ENCODE measurements around the gene AHI1.

AHI1 gene

GRCh38 chr6:135323979-135324378 is 173.6 kb downstream of the AHI1 start:
- DNase-seq = no peak

DNA sequence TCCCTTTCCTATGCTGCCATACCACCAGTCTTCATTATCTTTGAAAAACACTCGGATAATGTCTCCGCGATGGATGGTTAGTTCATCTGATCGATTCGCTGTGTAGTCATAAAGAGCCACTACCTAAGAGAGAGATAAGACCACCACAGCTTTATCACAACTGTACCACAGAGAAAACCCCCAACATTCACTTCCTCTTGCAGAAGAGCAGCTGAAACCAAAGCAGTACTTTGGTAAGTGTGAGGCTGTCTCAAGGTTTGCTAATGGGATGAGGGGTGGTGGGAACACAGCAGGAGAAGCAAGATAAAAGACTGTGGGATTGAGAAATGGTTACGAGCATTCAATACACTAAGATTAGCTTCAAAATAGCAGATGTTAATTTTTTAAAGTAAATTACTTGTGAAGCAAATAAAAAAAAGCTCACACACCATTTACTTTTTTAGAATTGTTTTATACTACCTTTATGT is 174.3 kb downstream of the AHI1 start:
- DNase-seq = peak; percentile 57

DNA sequence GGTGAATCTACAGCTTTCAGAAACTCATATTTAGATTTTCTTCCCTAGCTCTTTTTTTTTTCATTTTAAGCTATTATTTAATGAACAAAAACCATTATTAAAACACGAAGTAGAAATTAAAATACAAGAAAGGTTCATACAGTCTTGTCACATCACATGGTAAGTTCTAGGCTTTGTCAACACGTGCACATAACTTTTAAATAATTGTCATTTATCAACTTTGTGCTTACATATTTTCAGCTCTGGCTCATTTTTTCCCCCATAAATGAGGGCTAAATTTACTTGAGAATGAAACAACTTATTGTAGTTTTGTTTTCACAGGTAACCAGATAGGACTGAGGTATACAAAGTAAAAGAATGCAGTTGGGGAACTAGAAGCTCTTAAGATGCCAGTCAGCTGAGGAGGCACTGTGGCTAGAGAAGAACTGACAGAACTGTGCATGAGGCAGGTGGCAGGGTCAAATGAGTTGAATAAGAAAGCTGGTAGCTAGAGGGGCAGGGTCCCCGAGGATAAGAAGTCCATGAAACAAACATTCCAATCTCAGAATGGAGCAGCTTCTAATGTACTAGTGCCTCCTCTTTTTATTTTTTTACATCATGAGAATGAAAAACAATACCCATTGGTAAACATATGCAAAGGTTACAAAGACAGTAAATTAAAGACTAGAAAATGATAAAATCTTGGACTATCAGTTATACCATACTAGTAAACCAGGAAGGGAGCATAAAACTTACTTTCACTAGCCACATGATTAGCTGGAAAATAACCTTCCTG is 174.9 kb downstream of the AHI1 start:
- peak; percentile 12 for DNase-seq

GRCh38 chr6:135320721-135321621 is 176.6 kb downstream of the AHI1 start:
- no peak for DNase-seq

GRCh38 chr6:135319819-135320218 is 177.7 kb downstream of the AHI1 start:
- DNase-seq = no peak

DNA sequence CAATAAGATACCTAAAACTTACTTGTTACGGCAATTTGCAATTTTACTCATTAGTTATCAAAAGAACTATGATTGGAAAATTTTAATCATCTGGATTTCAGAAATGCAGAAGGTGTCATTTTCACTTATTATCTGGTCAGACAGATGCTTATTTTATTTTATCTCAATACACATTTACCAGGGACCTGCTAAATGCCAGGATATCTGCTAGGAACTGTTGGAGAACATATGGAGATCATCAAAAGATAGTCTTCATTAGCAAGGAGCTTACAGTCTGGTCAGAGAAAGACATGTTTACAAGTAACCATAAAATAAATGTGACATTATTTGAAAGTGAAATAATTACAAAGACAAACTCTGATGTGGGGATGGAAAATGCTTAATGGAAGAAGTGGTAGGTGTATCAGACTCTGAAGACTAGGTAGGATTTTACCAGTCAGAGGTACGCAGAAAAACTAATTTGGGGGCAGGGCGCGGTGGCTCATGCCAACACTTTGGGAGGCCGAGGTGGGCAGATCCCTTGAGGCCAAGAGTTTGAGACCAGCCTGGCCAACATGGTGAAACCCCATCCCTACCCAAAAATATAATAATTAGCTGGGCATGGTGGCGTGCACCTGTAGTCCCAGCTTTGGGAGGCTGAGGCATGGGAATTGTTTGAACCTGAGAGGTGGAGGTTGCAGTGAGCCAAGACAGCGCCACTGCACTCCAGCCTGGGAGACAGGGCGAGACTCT is 178.6 kb downstream of the AHI1 start:
- DNase-seq = no peak

- DNase-seq = no peak
Observed at GRCh38 chr6:135314543-135314942, 183.0 kb downstream of the AHI1 start.

- DNase-seq = no peak
Observed at GRCh38 chr6:135311446-135312200, 185.9 kb downstream of the AHI1 start.

DNA sequence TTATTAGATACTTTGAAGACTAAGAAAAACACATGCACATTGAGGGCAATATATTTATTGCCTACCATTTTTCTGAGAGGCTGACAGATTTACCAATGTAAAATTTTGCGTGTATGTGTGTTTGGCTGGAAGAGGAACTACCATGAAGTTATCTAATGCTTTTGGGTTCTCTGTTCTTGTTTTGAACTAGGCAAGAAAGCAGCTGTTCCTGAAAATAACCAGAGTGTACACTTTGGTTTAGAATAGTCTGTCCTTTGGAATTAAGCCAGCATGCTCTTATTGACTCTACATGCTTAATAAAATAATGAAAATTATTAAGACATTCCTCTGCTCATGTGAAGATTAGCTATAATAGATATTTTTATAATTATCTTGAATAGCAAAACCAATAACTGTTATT is 187.2 kb downstream of the AHI1 start:
- no peak for DNase-seq

DNA sequence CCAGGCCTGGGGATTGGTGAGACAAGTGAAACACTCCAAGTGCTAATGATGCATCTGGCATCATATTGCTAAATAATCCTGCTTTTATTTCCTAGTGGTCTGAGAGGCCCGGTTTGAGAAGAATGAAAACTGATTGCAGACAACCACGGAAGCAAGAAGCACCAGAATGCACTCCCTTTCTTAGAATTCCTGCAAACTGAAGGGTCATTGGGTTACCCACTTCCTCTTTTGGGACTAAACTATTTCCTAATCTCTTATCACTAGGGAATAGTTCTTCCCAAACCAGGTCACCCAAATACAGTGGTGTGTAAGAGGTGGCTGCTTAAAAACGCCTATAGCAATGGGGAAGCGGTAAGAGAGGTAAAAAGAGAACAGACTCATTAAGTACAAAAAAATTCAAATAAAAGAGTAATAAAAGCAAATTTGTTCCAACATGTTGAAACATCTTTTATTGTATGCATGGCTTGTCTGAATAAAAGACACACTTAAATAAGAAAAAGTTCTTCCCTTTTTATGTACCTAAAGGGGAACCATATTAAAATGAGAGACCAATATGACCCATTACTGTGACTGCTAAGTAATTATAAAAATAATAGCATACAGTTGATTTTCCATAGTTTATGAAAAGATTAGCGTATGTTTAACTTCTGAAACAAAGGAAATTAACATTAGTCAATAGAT is 190.7 kb downstream of the AHI1 start:
- no peak for DNase-seq

DNA sequence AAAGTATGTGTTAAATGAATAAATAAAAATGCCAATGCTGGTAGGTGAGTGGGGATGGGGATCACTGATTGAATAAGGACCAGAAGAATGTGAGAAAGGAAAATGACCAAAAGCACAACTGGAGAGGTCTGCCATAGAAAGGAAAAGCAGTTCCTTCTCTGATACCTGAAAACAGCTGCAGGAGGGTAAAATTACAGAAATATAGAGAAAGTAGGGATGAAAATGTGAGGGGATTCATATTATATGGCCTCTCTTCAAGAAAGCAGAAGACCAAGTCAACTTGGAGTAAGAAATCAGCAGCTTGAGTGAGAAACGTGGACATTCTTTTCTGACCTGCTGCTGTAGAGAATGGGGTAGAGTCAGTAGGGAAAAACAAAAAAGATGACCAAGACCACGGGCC is 191.4 kb downstream of the AHI1 start:
- DNase-seq = no peak

DNA sequence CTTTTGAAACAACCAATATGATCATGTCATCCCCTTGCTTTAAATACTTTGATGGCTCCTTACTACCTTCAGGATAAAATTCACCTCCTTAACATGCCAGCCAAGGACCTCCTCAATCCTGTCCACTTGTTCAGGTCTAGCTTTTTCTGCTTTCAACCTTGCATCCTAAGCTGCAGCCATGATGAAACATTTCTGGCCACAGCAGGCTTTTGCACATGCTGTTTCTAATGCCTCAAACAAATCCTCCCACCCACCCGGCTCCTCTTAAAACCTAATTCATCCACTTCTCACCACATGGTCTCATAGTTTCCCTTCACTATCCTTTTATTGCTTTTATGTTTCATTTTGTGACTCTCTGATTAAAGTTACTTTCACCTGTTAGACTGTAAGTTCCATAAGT is 191.9 kb downstream of the AHI1 start:
- no peak for DNase-seq

DNA sequence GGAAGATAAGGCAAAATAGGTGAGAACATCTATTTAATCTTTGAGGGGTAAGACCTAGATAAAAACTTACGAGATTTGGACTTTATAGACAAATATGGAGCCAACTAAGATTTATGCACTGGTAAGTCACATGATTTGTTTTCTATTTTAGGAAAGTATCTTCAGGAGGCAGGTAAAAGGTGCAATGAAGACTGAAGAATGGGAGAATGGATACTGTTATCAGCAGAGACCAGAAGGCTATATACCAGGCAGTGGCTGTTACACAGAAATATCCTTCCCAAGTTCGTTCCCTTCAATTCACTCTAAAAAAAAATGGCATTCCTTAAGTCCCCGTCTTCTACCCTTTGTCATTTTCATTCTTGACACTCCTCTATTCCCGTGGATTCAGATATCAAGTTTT is 192.7 kb downstream of the AHI1 start:
- DNase-seq = no peak

GRCh38 chr6:135301304-135301703 is 196.2 kb downstream of the AHI1 start:
- DNase-seq = no peak

- no peak for DNase-seq
Observed at GRCh38 chr6:135300576-135300975, 197.0 kb downstream of the AHI1 start.

GRCh38 chr6:135299256-135299655 is 198.3 kb downstream of the AHI1 start:
- DNase-seq = peak; percentile 31

DNA sequence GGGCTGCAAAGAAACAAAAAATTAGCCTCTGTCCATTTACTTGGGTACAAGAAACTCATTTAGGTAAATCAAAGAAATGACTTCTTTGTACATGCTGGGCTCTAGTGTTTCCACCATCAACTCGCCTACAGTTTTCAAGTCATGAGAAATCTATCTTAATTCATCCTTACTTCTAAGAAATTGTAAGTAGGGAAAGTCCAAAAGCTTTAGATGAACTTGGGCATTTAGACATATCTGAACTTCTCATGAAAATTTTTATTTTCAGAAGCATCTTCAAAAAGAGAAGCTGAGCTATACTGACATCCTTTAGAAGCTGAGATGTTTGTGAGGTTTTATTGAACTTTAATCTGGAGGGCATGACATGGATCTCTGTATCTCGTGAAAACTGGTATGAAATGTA is 199.1 kb downstream of the AHI1 start:
- peak; percentile 36 for DNase-seq

GRCh38 chr6:135296715-135297114 is 200.8 kb downstream of the AHI1 start:
- no peak for DNase-seq

GRCh38 chr6:135295085-135295484 is 202.5 kb downstream of the AHI1 start:
- DNase-seq = no peak

GRCh38 chr6:135291288-135292076 is 206.1 kb downstream of the AHI1 start:
- DNase-seq = peak; percentile 42

DNA sequence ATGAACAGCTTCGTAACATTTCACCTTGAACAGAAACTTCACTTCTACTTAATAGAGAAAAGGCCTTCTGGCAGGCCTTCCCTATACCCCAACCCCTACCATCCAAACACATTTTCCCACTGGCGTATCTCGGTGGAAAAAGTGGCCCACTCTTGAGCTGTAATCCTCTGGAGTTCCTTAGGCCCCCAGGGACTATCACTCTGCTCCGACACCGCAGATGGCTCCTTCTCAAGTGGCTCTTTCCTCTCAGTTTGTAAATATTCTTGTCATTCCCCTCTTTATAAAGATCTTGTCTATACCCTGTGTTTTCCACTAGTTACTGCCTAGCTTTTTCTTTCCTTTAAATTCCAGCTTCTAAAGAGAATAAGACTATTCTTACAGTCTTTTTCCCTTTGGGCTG is 207.7 kb downstream of the AHI1 start:
- no peak for DNase-seq

Measured in activated CD4-positive, alpha-beta T cell treated with anti-CD3 and anti-CD28 coated beads, Interleukin-2, Interleukin-6, amounts not matched to agents 100 ng/mL and 50 ng/mL, durations not matched to agents 16 hours and 8 hours (primary cell).